ENCODE results near the gene FOXN3.

The FOXN3 gene

GRCh38 chr14:89198544-89199329 is 218.3 kb downstream of the FOXN3 start:
- Histone ChIP-seq H3K36me3 (ENCODE audit: insufficient read depth, low read length) (peaks cover 5% of the 10 kb centered on the region; the same call in 1 of the 2 replicates), H3K27me3 (ENCODE audit: insufficient read depth, low read length, poor library complexity, severe bottlenecking) (no peaks in the 10 kb centered on the region), H3K4me3 (ENCODE audit: low read length, poor library complexity, severe bottlenecking) (no peak overlapping the region), H2AFZ (ENCODE audit: low read length) (no peak overlapping the region), H3F3A (ENCODE audit: low read depth) (no peaks in the 10 kb centered on the region), H4K20me1 (ENCODE audit: insufficient read depth, low read length, poor library complexity, severe bottlenecking) (peaks cover 29% of the 10 kb centered on the region), H3K4me2 (ENCODE audit: low read depth, low read length, poor library complexity, severe bottlenecking) (no peak overlapping the region), H3K79me2 (ENCODE audit: insufficient read depth, low read length) (peaks cover 66% of the 10 kb centered on the region; the same call in 1 of the 2 replicates), H3K9ac (ENCODE audit: low read depth, low read length, poor library complexity, severe bottlenecking) (no peak overlapping the region), H3K4me1 (ENCODE audit: insufficient read depth, low read length, poor library complexity, severe bottlenecking) (peaks cover 22% of the 10 kb centered on the region), H3K9me2 (replicated peaks; ENCODE audit: low read depth, low read length) (no peaks in the 10 kb centered on the region), H3K9me3 (ENCODE audit: insufficient read depth, low read depth, low read length) (no peaks in the 10 kb centered on the region)
- TF ChIP-seq, protein P1, sequence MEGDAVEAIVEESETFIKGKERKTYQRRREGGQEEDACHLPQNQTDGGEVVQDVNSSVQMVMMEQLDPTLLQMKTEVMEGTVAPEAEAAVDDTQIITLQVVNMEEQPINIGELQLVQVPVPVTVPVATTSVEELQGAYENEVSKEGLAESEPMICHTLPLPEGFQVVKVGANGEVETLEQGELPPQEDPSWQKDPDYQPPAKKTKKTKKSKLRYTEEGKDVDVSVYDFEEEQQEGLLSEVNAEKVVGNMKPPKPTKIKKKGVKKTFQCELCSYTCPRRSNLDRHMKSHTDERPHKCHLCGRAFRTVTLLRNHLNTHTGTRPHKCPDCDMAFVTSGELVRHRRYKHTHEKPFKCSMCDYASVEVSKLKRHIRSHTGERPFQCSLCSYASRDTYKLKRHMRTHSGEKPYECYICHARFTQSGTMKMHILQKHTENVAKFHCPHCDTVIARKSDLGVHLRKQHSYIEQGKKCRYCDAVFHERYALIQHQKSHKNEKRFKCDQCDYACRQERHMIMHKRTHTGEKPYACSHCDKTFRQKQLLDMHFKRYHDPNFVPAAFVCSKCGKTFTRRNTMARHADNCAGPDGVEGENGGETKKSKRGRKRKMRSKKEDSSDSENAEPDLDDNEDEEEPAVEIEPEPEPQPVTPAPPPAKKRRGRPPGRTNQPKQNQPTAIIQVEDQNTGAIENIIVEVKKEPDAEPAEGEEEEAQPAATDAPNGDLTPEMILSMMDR (conservative IDR thresholded peaks at IDR 0.05; ENCODE audit: low read length) = no peak
- TF ChIP-seq EZH2phosphoT487 (IDR thresholded peaks at IDR 0.05; ENCODE audit: borderline replicate concordance) = no peak

DNA sequence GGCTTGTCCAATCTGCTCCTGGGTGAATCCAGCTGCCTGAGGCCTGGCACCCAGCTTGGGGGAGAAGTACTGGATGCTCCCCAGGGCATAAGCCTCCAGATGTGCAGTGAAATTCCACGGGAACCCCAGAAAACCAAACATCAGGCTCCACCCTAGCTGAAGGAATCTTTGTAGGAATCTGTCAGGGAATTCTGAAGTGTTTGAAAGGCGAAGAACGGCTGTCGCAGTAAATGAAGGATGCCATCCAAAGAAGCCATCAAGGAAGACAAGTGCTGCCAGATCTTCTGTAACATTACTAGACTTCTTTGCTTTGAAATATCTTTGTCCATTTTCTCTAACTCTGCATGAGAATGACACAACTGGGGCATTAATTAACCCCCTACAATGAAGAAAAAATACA is 219.4 kb downstream of the FOXN3 start:
- H4K20me1 ChIP-seq (ENCODE audit: insufficient read depth, low read length, poor library complexity, severe bottlenecking) = peaks cover 23% of the 10 kb centered on the region
- no peaks in the 10 kb centered on the region for H3F3A ChIP-seq (ENCODE audit: low read depth)
- H3K9me2 ChIP-seq (replicated peaks; ENCODE audit: low read depth, low read length) = no peaks in the 10 kb centered on the region
- H3K9ac ChIP-seq (ENCODE audit: low read depth, low read length, poor library complexity, severe bottlenecking) = no peak overlapping the region
- no peaks in the 10 kb centered on the region for H3K27me3 ChIP-seq (ENCODE audit: insufficient read depth, low read length, poor library complexity, severe bottlenecking)
- no peak for TF ChIP-seq EZH2phosphoT487 (IDR thresholded peaks at IDR 0.05; ENCODE audit: borderline replicate concordance)
- TF ChIP-seq, protein P1 (conservative IDR thresholded peaks at IDR 0.05; ENCODE audit: low read length) = no peak
- no peak overlapping the region for H3K4me3 ChIP-seq (ENCODE audit: low read length, poor library complexity, severe bottlenecking)
- no peak overlapping the region for H2AFZ ChIP-seq (ENCODE audit: low read length)
- H3K9me3 ChIP-seq (ENCODE audit: insufficient read depth, low read depth, low read length) = no peaks in the 10 kb centered on the region
- peaks cover 18% of the 10 kb centered on the region for H3K4me1 ChIP-seq (ENCODE audit: insufficient read depth, low read length, poor library complexity, severe bottlenecking)
- peaks cover 5% of the 10 kb centered on the region; the same call in 1 of the 2 replicates for H3K36me3 ChIP-seq (ENCODE audit: insufficient read depth, low read length)
- peaks cover 66% of the 10 kb centered on the region; the same call in 1 of the 2 replicates for H3K79me2 ChIP-seq (ENCODE audit: insufficient read depth, low read length)
- no peak overlapping the region for H3K4me2 ChIP-seq (ENCODE audit: low read depth, low read length, poor library complexity, severe bottlenecking)

DNA sequence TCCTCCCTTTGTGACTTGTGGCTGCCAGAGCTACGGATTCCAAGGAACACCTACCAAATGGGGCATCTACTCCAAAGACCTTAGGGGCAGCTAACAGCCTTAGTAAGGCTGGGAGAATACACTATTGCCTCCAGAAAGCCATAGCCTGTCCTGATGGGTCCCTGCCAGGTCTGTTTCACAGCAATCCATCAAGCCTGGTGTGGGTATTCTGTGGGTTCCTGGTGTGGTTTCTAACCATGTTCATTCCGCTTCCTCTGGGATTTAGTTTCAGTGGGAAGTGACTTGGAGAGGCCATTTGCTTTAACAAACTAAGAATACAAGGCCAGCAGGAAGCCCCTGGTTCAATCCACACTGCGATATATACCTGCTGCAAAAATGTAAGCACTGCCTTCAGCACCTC is 220.5 kb downstream of the FOXN3 start:
- Histone ChIP-seq H3K4me1 (ENCODE audit: insufficient read depth, low read length, poor library complexity, severe bottlenecking) (peaks cover 7% of the 10 kb centered on the region), H4K20me1 (ENCODE audit: insufficient read depth, low read length, poor library complexity, severe bottlenecking) (peaks cover 13% of the 10 kb centered on the region), H3K9ac (ENCODE audit: low read depth, low read length, poor library complexity, severe bottlenecking) (no peak overlapping the region), H3K9me3 (ENCODE audit: insufficient read depth, low read depth, low read length) (no peaks in the 10 kb centered on the region), H3K79me2 (ENCODE audit: insufficient read depth, low read length) (peaks cover 55% of the 10 kb centered on the region; the same call in 1 of the 2 replicates), H3K4me2 (ENCODE audit: low read depth, low read length, poor library complexity, severe bottlenecking) (no peak overlapping the region), H2AFZ (ENCODE audit: low read length) (no peak overlapping the region), H3K4me3 (ENCODE audit: low read length, poor library complexity, severe bottlenecking) (no peak overlapping the region), H3F3A (ENCODE audit: low read depth) (no peaks in the 10 kb centered on the region), H3K9me2 (replicated peaks; ENCODE audit: low read depth, low read length) (no peaks in the 10 kb centered on the region), H3K36me3 (ENCODE audit: insufficient read depth, low read length) (peaks cover 5% of the 10 kb centered on the region; the same call in 1 of the 2 replicates), H3K27me3 (ENCODE audit: insufficient read depth, low read length, poor library complexity, severe bottlenecking) (no peaks in the 10 kb centered on the region)
- no peak for TF ChIP-seq EZH2phosphoT487 (IDR thresholded peaks at IDR 0.05; ENCODE audit: borderline replicate concordance)
- TF ChIP-seq, protein P1 (conservative IDR thresholded peaks at IDR 0.05; ENCODE audit: low read length) = no peak
